Type B pancreatic cell (in vitro differentiated cells): ENCODE results near the gene TMEM161B. TPM values are rescaled to one million over a fixed set of nuclear protein-coding genes. Genes with fewer than 3 reads are reported as not detected.

Experiments used
- DNase-seq: peaks from one replicate; pipeline ENCODE4 v3.0.0; 2021; ENCODE audit warnings: mixed read lengths; ENCODE audit not compliant: unreplicated experiment; ENCODE audit errors: extremely low spot score
- H3K27ac Mint-ChIP-seq: 2 replicates; pipeline ENCODE4 v1.8.0; 2021; ENCODE audit warnings: mild to moderate bottlenecking, mixed read lengths
- H3K27me3 Mint-ChIP-seq: 2 replicates; pipeline ENCODE4 v1.8.0; 2021; ENCODE audit warnings: mixed read lengths
- H3K36me3 Mint-ChIP-seq: 2 replicates; pipeline ENCODE4 v1.8.0; 2021; ENCODE audit warnings: mixed read lengths
- H3K4me1 Mint-ChIP-seq: one replicate; pipeline ENCODE4 v1.8.0; 2021; ENCODE audit warnings: mixed read lengths; ENCODE audit not compliant: unreplicated experiment
- H3K4me3 Mint-ChIP-seq: 2 replicates; pipeline ENCODE4 v1.8.0; 2021; ENCODE audit warnings: mild to moderate bottlenecking, mixed read lengths
- H3K9me3 Mint-ChIP-seq: 2 replicates; pipeline ENCODE4 v1.8.0; 2021; ENCODE audit warnings: mixed read lengths
- total RNA-seq: library from RNA; stranded (reverse); gene quantifications from 2 replicates; pipeline ENCODE4 v1.2.1, GENCODE V29; 2021; ENCODE audit warnings: low replicate concordance
- TF ChIP-seq, protein P1 (sequence below): fragments of 200-600 bp; sonication (generic); conservative IDR thresholded peaks from 2 replicates; pipeline ENCODE4 v1.5.0; 2021; ENCODE audit warnings: antibody characterized with exemption, mild to moderate bottlenecking

Gene TMEM161B
- total RNA-seq, 1 donor from 2014 or later, result 23.6 TPM

DNA sequence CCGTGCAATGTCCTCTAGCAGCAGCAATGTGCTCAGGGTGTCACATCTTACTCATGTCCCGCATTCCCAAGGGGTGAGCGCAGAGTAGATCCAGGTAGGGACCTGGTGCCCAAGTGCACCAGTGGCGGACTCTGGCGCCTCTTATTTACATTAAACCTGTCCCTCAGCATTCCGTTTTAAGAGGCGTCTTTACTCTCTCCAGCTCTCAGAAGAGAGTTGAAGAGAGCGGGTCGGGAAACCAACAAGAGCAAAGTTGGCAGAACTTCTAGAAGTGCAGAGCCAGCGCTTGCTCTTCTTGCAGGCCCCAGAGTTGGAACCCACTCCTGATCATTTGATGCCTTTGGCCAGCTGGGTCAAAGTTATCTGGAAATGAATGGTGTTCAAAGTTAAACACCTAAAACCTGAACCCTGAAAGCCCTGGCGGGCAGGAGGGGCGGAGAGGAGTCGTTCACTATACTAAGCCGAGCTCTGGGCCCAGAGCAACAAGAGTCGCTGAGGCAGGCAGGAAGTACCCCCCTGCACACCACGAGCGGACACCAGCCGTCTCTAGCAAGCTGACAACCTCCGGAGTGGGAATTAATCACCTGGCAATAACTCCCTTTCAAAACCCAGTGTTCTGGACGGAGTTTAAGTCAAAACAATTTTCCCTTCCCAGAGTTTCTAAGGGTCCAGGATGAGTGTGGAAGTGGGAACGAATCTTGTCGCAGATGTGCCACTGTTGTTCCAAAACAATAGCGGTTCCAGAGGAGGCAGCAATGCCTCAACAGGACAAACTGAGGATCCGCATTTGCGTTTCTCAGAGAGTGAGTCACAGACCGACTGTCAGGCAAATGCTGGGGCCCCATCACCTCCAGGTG lies 122.8 kb downstream of the TMEM161B start:
- H3K27ac Mint-ChIP-seq, result peak overlapping the region; percentile 56
- H3K36me3 Mint-ChIP-seq, result no peaks in the 10 kb centered on the region
- H3K4me3 Mint-ChIP-seq, result peak overlapping the region; percentile 49
- H3K27me3 Mint-ChIP-seq, result peaks cover under 1% of the 10 kb centered on the region
- peaks cover 14% of the 10 kb centered on the region for H3K4me1 Mint-ChIP-seq
- TF ChIP-seq, protein P1, sequence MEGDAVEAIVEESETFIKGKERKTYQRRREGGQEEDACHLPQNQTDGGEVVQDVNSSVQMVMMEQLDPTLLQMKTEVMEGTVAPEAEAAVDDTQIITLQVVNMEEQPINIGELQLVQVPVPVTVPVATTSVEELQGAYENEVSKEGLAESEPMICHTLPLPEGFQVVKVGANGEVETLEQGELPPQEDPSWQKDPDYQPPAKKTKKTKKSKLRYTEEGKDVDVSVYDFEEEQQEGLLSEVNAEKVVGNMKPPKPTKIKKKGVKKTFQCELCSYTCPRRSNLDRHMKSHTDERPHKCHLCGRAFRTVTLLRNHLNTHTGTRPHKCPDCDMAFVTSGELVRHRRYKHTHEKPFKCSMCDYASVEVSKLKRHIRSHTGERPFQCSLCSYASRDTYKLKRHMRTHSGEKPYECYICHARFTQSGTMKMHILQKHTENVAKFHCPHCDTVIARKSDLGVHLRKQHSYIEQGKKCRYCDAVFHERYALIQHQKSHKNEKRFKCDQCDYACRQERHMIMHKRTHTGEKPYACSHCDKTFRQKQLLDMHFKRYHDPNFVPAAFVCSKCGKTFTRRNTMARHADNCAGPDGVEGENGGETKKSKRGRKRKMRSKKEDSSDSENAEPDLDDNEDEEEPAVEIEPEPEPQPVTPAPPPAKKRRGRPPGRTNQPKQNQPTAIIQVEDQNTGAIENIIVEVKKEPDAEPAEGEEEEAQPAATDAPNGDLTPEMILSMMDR, result no peak
- no peak for DNase-seq
- no peaks in the 10 kb centered on the region for H3K9me3 Mint-ChIP-seq

DNA sequence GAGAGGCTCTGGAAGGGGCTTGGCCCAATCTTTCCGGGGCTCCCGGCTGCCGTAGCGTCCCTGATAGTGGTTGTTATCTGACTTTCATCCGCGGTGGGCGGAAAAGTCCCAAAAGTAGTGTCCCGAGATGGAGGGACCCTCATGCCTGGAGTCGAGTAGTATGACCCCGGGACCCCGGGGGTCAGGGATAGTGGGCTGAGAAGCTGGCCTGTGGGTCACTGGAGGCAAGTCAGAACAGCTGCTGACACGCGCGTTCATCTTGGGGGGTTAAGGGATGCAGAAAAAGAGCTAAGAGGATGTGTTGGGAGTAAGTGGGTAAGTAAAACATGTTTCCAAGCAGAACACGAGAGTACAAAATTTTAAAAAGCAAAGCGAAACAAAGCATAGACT lies 123.4 kb downstream of the TMEM161B start:
- Mint-ChIP-seq H3K4me3 (peak overlapping the region; percentile 49), H3K9me3 (no peaks in the 10 kb centered on the region), H3K36me3 (no peaks in the 10 kb centered on the region), H3K4me1 (peaks cover 14% of the 10 kb centered on the region), H3K27me3 (no peaks in the 10 kb centered on the region), H3K27ac (peak overlapping the region; percentile 56)
- DNase-seq, result no peak
- TF ChIP-seq, protein P1, result no peak
